GM12872 (cell line): Measurements from ENCODE around the gene ZMYND11.

Source experiments
- CTCF ChIP-seq: IDR thresholded peaks from 3 replicates; pipeline ENCODE4 v1.5.1; 2011; ENCODE audit warnings: low read depth, mild to moderate bottlenecking, low read length, moderate library complexity; ENCODE audit not compliant: insufficient read depth

ZMYND11 gene

GRCh38 chr10:247480-247879, 112.2 kb downstream of the ZMYND11 start:
- no peak for TF ChIP-seq CTCF

GRCh38 chr10:248307-248706, 113.1 kb downstream of the ZMYND11 start:
- TF ChIP-seq CTCF = no peak

GRCh38 chr10:251982-252582, 116.8 kb downstream of the ZMYND11 start:
- no peak for TF ChIP-seq CTCF

GRCh38 chr10:260819-261429, 125.7 kb downstream of the ZMYND11 start:
- TF ChIP-seq CTCF = no peak

- no peak for TF ChIP-seq CTCF
Observed at GRCh38 chr10:266974-267425, 131.7 kb downstream of the ZMYND11 start.

- no peak for TF ChIP-seq CTCF
Observed at GRCh38 chr10:267705-268104, 132.4 kb downstream of the ZMYND11 start.

GRCh38 chr10:269440-270074, 134.3 kb downstream of the ZMYND11 start:
- TF ChIP-seq CTCF = no peak
